ENCODE data around the gene ATIC.

- TF ChIP-seq PATZ1 (CRISPR knock-in tag; IDR thresholded peaks at IDR 0.05; ENCODE audit: borderline replicate concordance) (no peak), GLIS3 (CRISPR knock-in tag; IDR thresholded peaks at IDR 0.05) (no peak), RARB (CRISPR knock-in tag; IDR thresholded peaks at IDR 0.05) (no peak)
Observed at GRCh38 chr2:215324811-215325210, 13.0 kb downstream of the ATIC start.

All from SK-N-SH treated with all-trans-retinoic acid at 6 μM for 48 hours (cell line).